A172 (cell line): ENCODE data around the gene SPINK14. TPM values are rescaled to one million over a fixed set of nuclear protein-coding genes. Genes with fewer than 3 reads are reported as not detected.

Source experiments
- DNase-seq: peaks from one replicate; pipeline ENCODE4 v3.0.0-alpha.2; 2015; ENCODE audit warnings: low spot score
- total RNA-seq: library from RNA; depleted of rRNA; stranded (reverse); fragments of >200 nt; shearing (Covaris generic); gene quantifications from 2 replicates; pipeline ENCODE4 v1.2.3, GENCODE V29; 2014; rRNA removed

Gene SPINK14
- total RNA-seq, 1 experiment from 2014 or later = not detected

GRCh38 chr5:148193202-148193601 is 24.9 kb downstream of the SPINK14 start:
- no peak for DNase-seq

GRCh38 chr5:148201151-148201550 is 32.8 kb downstream of the SPINK14 start:
- no peak for DNase-seq

DNA sequence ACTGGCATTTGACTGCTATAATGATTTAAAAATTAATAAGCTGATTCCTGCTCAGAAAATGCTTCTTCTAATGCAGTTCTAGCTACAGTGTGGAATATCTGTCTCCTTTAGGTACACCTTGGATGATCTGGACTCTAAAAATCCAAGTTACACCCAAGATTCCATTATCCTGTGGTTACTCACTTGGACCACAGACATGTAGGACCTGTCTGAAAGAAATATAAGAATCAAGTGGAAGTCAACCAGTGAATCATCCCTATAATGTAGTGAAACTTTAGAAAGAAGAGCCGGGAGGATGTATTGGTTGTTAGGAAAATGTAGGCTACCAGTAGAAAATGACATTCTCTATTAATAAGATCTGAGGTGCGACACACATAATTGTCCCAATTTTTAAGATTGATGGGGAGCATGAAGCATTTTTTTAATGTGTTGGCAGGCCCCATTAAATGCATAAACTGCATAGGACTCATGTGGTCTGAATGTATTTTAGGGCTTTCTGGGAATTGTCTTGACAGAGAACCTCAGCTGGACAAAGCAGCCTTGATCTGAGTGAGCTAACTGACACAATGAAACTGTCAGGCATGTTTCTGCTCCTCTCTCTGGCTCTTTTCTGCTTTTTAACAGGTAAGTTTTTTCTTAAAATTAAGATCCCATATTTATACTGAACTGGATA is 34.3 kb downstream of the SPINK14 start, which contains the start of gene SPINK6:
TSS of gene SPINK6 (plus strand) at position 512 of the 673 bp plus-strand sequence. CDS start at position 567, 55 bp downstream.
- peak; percentile 83 for DNase-seq

GRCh38 chr5:148205044-148205806 is 36.9 kb downstream of the SPINK14 start:
- DNase-seq = no peak

DNA sequence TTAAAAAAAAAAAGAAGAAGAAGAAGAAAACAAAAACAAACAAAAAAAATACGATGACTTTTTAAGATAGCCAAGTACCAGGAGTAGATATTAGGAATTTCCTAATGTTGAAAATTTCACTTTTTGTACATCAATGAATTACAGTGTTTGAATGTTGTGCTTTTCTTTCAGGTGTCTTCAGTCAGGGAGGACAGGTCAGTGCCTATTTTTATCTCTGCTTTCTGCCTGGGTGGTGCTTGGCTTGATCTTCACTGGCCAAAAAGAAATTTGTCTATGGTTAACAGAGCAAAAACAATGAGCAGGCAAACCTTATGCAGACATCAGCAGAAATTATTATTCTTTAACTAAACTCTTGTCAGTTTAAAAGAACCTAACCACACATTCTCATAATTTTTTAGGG is 37.5 kb downstream of the SPINK14 start:
- no peak for DNase-seq

GRCh38 chr5:148206620-148207019 is 38.3 kb downstream of the SPINK14 start:
- DNase-seq = no peak

- DNase-seq = no peak
These were observed 39.9 kb downstream of the SPINK14 start for GRCh38 chr5:148208226-148208625.

DNA sequence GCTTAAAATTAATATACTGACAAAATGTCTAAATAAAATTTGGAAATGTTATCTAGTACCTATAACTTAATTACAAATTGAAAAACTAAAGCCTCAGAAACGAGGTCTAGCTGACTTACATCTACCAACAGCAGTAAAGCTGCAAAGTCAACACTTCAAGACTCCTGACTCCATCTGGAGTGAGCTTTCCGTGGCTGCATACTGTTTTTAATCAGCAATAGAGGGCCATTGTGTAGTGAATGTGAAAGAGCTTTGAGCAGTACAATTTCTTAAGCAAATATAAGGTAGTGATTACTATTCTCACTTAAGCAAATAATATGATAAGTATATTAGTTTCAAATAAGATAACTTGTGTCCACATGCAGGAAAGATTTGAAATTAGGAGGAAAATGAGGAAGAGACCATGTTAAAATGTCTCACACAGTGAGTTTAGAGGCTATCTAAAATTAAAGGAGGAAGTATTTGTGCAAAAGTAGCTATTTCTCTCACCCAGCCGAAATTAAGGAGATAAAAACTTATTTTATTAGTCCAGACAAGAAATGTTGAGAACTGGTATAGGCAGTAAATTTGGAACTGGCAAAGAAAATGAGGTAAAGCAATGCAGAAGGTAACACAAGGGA is 40.9 kb downstream of the SPINK14 start:
- DNase-seq = no peak

DNA sequence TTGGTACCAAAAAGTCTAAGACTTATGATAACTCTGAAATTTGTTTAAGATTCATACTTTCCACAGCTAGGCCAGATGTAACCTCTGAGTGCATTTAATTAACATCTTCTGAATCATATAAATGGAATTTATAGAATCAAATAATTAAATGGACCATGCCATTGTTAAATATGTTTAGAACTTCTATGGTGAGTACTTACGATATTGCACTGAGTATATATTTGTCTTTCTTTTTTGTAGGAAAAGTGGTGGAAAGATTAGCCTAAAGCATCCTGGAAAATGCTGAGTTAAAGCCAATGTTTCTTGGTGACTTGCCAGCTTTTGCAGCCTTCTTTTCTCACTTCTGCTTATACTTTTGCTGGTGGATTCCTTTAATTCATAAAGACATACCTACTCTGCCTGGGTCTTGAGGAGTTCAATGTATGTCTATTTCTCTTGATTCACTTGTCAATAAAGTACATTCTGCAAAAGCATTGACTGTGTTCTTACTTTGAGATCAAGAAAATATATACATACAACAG is 46.4 kb downstream of the SPINK14 start:
- DNase-seq = no peak

DNA sequence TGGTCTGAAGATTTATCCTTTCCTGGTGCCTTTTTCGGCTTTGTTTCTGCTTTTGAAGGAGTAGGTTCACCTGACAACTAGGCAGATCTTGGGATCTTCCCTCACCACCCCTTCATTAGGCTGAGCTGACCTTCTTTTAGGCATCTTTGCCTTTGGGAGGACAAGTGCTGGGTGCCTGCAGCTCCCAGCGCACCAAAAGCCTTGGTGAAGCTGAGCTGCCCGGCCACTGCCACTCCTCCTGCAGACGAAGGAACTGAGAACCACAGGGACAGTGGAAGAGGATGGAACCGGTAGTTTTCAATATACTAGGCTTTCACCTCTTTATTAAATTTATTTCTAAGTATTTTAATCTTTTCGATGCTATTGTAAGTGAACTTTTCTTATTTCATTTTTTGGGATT is 53.2 kb downstream of the SPINK14 start:
- DNase-seq = no peak

GRCh38 chr5:148224117-148224742 is 55.9 kb downstream of the SPINK14 start:
- peak; percentile 69 for DNase-seq

Other genes with a start within 250 kb of the SPINK14 start
- gene SPINK5, start 104.6 kb upstream of the SPINK14 start, total RNA-seq = 0.34 and 1.1 TPM in 2 replicates
- gene SPINK6, start 34.5 kb downstream of the SPINK14 start, total RNA-seq = 0.89 and 2.4 TPM in 2 replicates
- gene MARCOL, start 70.0 kb downstream of the SPINK14 start, total RNA-seq = not detected in 2 replicates
- gene SPINK13, start 100.2 kb downstream of the SPINK14 start, total RNA-seq = not detected in 2 replicates
- not detected in 2 replicates for gene SPINK7, start 143.9 kb downstream of the SPINK14 start, total RNA-seq
- not detected in 2 replicates for gene SPINK9, start 167.0 kb downstream of the SPINK14 start, total RNA-seq
- 40.9 and 48.6 TPM in 2 replicates for gene FBXO38, start 215.4 kb downstream of the SPINK14 start, total RNA-seq